Neural cell (in vitro differentiated cells): ENCODE data around the gene POLN.

Source experiments
- CTCF ChIP-seq: fragments of 450-650 bp; IDR thresholded peaks from 2 replicates; pipeline ENCODE4 v1.5.1; 2014; ENCODE audit warnings: antibody characterized with exemption, mild to moderate bottlenecking, moderate library complexity; ENCODE audit not compliant: poor library complexity, severe bottlenecking
- EZH2 ChIP-seq: fragments of 200-600, 300-800 bp; shearing (Covaris generic), sonication (generic); IDR thresholded peaks from 2 replicates; pipeline ENCODE4 v1.6.1; 2014; ENCODE audit warnings: antibody characterized with exemption, low read length, borderline replicate concordance, mild to moderate bottlenecking; ENCODE audit not compliant: insufficient read depth, poor library complexity, severe bottlenecking
- POLR2AphosphoS5 ChIP-seq: IDR thresholded peaks from 2 replicates; pipeline ENCODE4 v1.6.1; 2012

DNA sequence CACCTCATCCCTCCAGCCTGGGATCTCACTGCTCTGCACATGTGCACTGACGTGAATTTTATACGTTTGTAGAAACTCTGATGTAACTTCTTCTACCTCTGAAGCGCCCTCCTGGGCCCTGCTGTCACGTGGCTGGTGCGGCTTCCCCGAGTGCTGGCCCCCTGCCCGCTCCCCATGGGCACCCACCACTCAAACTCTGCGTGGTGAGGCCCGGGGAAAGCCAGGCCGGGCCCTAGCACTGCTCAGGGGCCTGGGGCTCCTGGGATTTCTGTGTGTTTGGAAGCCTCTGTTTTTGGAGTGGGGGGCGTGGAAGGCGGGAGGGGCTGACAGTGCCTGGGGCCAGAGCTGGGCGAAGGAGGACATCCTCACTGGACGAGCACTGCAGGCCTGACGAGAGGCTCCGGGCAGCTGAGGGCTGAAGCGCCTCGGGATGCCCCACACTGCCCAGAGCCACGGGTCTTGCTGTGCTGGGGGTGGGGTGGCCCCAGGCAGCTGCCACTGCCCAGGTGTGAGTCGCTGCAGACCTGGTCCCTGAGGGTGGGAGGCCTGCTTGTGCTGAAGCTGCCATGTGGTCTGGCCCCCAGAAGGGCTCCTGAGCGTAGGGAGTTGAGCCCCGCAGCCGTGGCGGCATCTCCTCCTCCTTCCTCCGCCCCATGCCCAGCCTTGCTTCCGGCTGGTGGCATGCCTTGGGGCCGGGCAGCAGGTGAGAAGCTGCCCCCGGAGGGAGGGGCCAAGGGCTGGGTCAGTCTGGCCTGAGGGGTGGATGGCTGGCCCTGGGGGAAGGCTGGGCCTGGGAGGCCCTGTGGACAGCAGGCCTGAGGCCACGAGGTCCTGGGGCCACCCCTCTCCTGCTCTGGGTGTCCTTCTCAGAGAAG lies 175.1 kb downstream of the POLN start:
- TF ChIP-seq POLR2AphosphoS5 (no peak), CTCF (no peak), EZH2 (no peak)
